Activated CD4-positive, alpha-beta T cell treated with anti-CD3 and anti-CD28 coated beads, Interleukin-2, amount 10 ng/mL, durations not matched to agents 24 days and 14 days (primary cell): ENCODE results near the gene AP1S2. TPM values are rescaled to one million over a fixed set of nuclear protein-coding genes. Genes with fewer than 3 reads are reported as not detected.
"Not testable (repeated sequence)": the region's sequence is repeated elsewhere in the genome, so short reads cannot be mapped to it uniquely, and the experiment has no call there.

Experiments
- DNase-seq: peaks from one replicate; pipeline ENCODE4 v3.0.0; 2022
- H3K27ac Mint-ChIP-seq: one replicate; pipeline ENCODE4 v1.8.0; 2022; ENCODE audit warnings: mild to moderate bottlenecking, mixed read lengths
- H3K27me3 Mint-ChIP-seq: one replicate; pipeline ENCODE4 v1.8.0; 2022; ENCODE audit warnings: mixed read lengths
- H3K36me3 Mint-ChIP-seq: one replicate; pipeline ENCODE4 v1.8.0; 2022; ENCODE audit warnings: low read depth, mild to moderate bottlenecking, mixed read lengths
- H3K4me1 Mint-ChIP-seq: one replicate; pipeline ENCODE4 v1.8.0; 2021; ENCODE audit warnings: mixed read lengths
- H3K4me3 Mint-ChIP-seq: one replicate; pipeline ENCODE4 v1.8.0; 2022; ENCODE audit warnings: mild to moderate bottlenecking, moderate library complexity, mixed read lengths
- H3K9me3 Mint-ChIP-seq: one replicate; pipeline ENCODE4 v1.8.0; 2021; ENCODE audit warnings: mixed read lengths
- intact Hi-C: fragments of 100-400 bp; cut with micrococcal nuclease; formaldehyde crosslinking; loops from one replicate; pipeline ENCODE4 v1.15.1; 2023
- total RNA-seq: library from RNA; stranded (reverse); gene quantifications from 2 replicates; pipeline ENCODE4 v1.2.3, GENCODE V29; 2022

Gene AP1S2
- total RNA-seq: 24.2 and 28.8 TPM in 2 replicates

- peaks cover 18% of the 10 kb centered on the region for H3K4me1 Mint-ChIP-seq
- peaks cover 15% of the 10 kb centered on the region for H3K36me3 Mint-ChIP-seq
- intact Hi-C loops: loop anchor here (1.0 to 10.0 kb wide), 8 partner anchors 38 to 930 kb away; partner anchors contain the start of genes CA5B, CTPS2, PIGA and SYAP1
- H3K27me3 Mint-ChIP-seq: peaks cover 3% of the 10 kb centered on the region
- peak; percentile 98 for DNase-seq
- peak within 1 kb of the TSS; percentile 97 for H3K27ac Mint-ChIP-seq
- H3K9me3 Mint-ChIP-seq: no peaks in the 10 kb centered on the region
- peak within 1 kb of the TSS; percentile 91 for H3K4me3 Mint-ChIP-seq
Observed at GRCh38 chrX:15854712-15855567, at the start of gene AP1S2. Gene AP1S2, minus strand, starts transcription at chrX:15854813. Its CDS starts 2,289 bp downstream, at chrX:15852524.

- intact Hi-C loops: no loop called here
- Mint-ChIP-seq H3K9me3 (no peaks in the 10 kb centered on the region), H3K4me1 (no peaks in the 10 kb centered on the region), H3K4me3 (no peak overlapping the region), H3K36me3 (no peaks in the 10 kb centered on the region), H3K27ac (no peak overlapping the region), H3K27me3 (no peaks in the 10 kb centered on the region)
- DNase-seq: no peak
Observed at GRCh38 chrX:15903186-15903681, 48.6 kb upstream of the AP1S2 start.

GRCh38 chrX:15895334-15895733, 40.7 kb upstream of the AP1S2 start:
- intact Hi-C loops: no loop called here
- Mint-ChIP-seq H3K36me3 (no peaks in the 10 kb centered on the region), H3K27ac (no peak overlapping the region), H3K4me1 (no peaks in the 10 kb centered on the region), H3K4me3 (no peak overlapping the region), H3K27me3 (no peaks in the 10 kb centered on the region), H3K9me3 (no peaks in the 10 kb centered on the region)
- DNase-seq: no peak

- H3K9me3 Mint-ChIP-seq: no peaks in the 10 kb centered on the region
- intact Hi-C loops: no loop called here
- no peaks in the 10 kb centered on the region for H3K36me3 Mint-ChIP-seq
- H3K27ac Mint-ChIP-seq: no peak overlapping the region
- H3K27me3 Mint-ChIP-seq: no peaks in the 10 kb centered on the region
- no peak for DNase-seq
- H3K4me1 Mint-ChIP-seq: no peaks in the 10 kb centered on the region
- no peak overlapping the region for H3K4me3 Mint-ChIP-seq
Observed at GRCh38 chrX:15894724-15895123, 40.1 kb upstream of the AP1S2 start.

DNA sequence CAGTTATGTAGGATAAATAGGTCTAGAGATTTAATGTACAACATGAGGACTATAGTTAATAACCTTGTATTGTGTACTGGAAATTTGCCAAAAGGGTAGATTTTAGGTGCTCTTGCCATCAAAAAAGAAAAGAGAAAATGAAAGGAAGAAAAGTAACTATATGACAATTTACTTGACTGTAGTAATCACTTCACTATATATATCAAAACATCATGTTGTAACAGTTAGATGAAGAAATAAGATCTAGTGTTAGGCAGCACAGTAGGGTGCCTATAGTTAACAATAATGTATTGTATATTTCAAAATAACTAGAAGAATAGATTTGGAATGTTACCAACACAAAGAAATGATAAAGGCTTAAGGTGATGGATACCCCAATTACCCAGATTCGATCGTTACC, 35.9 kb upstream of the AP1S2 start:
- H3K27me3 Mint-ChIP-seq: no peaks in the 10 kb centered on the region
- H3K9me3 Mint-ChIP-seq: no peaks in the 10 kb centered on the region
- H3K36me3 Mint-ChIP-seq: no peaks in the 10 kb centered on the region
- no peak overlapping the region for H3K4me3 Mint-ChIP-seq
- intact Hi-C loops: no loop called here
- H3K4me1 Mint-ChIP-seq: no peaks in the 10 kb centered on the region
- H3K27ac Mint-ChIP-seq: no peak overlapping the region
- no peak for DNase-seq

DNA sequence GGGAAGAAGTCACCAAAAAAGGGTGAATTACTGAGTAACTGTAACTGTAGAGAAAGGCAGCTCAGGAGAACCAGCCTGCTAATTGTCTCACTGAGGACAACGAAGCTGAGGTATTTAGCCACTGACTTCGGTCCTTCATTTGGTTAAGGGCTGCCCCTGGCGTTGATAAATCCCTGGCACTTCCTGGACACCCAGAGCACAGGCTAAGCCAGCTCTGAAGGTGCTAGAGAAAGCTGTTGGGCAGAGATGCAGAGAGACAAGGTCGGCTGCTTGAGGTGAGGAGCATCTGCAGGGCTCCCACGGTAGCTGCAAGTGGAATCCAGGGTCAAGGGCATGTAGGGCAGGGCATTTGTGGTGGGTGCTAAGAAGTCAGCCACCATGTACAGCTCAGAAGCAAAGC, 33.4 kb upstream of the AP1S2 start:
- no peak overlapping the region for H3K4me3 Mint-ChIP-seq
- H3K9me3 Mint-ChIP-seq: peaks cover 3% of the 10 kb centered on the region
- no peaks in the 10 kb centered on the region for H3K27me3 Mint-ChIP-seq
- peaks cover 2% of the 10 kb centered on the region for H3K4me1 Mint-ChIP-seq
- no peak for DNase-seq
- intact Hi-C loops: no loop called here
- H3K27ac Mint-ChIP-seq: no peak overlapping the region
- H3K36me3 Mint-ChIP-seq: no peaks in the 10 kb centered on the region

DNA sequence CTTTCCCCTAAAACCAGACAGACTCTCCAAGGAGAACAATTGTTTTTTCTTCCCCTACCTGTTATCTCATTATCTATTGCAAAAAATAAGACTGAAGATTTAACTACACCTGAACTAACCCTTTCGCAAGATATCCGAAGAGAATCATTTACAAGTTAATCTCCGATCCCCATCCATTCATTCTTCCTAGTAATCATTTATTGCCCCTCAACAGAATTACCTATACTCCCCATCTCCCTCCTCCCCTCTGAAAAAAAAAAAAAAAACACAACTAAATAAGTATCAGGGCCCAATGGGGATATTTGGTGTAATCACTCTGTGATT, 28.9 kb upstream of the AP1S2 start:
- intact Hi-C loops: no loop called here
- Mint-ChIP-seq H3K4me1 (peaks cover 5% of the 10 kb centered on the region), H3K36me3 (no peaks in the 10 kb centered on the region), H3K4me3 (no peak overlapping the region), H3K27ac (no peak overlapping the region), H3K9me3 (peaks cover 6% of the 10 kb centered on the region), H3K27me3 (no peaks in the 10 kb centered on the region)
- no peak for DNase-seq

DNA sequence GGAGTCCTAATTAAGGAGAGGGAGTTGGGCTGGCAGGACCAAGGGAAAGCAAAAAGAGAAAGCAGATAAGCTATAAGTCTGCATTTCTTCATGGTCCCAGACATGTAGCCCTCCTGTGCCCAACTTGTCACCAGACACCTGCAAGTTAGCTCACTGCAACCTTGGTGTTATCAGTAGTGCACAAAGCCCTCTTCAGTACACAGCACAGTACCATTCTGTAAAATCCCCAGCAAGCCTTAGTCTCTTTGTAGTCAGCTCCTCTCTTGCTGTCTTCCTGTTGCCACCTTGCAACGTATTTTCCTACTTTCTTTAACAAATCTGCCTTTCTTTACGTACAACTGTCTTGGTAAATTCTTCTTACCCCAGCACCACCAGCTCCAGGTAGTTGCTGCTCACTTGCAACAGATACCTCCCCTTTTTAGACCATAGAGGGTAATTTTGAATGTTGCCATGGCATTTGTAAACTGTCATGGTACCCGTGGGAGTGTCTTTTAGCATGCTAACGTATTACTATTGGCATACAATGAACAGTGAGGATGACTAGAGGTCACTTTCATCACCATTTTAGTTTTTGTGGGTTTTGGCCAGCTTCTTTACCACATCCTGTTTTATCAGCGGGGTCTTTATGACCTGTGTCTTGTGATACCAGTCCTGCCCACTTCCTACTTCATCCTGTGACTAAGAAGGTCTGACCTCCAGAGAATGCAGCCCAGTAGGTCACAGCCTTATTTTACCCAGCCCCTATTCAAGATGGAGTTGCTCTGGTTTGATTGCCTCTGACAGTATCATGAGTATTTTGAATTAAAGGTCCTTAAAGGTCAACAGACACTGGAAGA, 28.3 kb upstream of the AP1S2 start:
- Mint-ChIP-seq H3K36me3 (no peaks in the 10 kb centered on the region), H3K27me3 (no peaks in the 10 kb centered on the region), H3K4me1 (peaks cover 5% of the 10 kb centered on the region), H3K9me3 (peaks cover 7% of the 10 kb centered on the region), H3K27ac (no peak overlapping the region), H3K4me3 (no peak overlapping the region)
- DNase-seq: no peak
- intact Hi-C loops: no loop called here

DNA sequence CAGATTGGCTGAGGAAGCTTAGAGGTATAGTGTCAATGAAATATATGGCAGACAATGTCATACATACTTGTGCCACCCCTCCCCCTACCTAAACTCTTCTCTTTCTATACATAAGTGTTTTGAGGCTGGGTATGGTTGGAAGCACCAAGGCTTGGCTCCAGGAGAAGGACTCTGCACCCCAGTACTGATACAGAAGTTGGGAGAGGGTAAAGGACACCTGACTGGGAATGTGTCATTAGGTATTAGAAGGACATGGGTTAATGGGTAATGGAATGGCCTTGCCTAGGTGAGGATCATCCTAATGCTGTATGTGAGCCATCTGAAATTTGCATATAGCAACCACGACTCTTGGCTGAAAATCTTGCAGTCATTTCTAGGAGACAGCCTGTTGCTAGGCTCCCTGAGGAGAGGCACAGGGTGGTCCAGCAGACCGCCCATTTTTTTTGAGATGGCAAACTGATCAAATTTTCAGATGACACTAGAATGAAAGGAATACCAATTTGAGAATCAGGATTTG, 26.8 kb upstream of the AP1S2 start:
- Mint-ChIP-seq H3K27me3 (no peaks in the 10 kb centered on the region), H3K4me1 (peaks cover 5% of the 10 kb centered on the region), H3K9me3 (peaks cover 7% of the 10 kb centered on the region), H3K27ac (no peak overlapping the region), H3K36me3 (no peaks in the 10 kb centered on the region), H3K4me3 (no peak overlapping the region)
- no peak for DNase-seq
- intact Hi-C loops: no loop called here

DNA sequence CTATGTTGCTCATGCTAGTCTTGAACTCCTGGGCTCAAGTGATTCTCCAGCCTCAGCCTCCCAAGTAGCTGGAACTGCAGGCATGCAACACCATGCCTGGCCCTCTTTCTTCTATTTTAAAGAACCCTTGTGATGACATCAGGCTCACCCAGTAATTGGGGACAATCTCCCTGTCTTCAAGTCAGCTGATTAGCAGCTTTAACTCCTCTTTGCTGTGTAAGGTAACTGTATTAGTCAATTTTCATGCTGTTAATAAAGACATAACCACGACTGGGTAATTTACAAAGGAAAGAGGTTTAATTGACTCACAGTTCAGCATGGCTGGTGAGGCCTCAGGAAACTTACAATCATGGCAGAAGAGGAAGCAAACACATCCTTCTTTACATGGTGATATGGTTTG, 23.3 kb upstream of the AP1S2 start:
- H3K4me3 Mint-ChIP-seq, intact Hi-C loops, H3K27me3 Mint-ChIP-seq, H3K4me1 Mint-ChIP-seq, DNase-seq, H3K27ac Mint-ChIP-seq, H3K9me3 Mint-ChIP-seq, H3K36me3 Mint-ChIP-seq: not testable (repeated sequence)

GRCh38 chrX:15877380-15877779, 22.8 kb upstream of the AP1S2 start:
- intact Hi-C loops: no loop called here
- H3K9me3 Mint-ChIP-seq: peaks cover 4% of the 10 kb centered on the region
- H3K4me1 Mint-ChIP-seq: no peaks in the 10 kb centered on the region
- no peaks in the 10 kb centered on the region for H3K36me3 Mint-ChIP-seq
- no peak for DNase-seq
- H3K27me3 Mint-ChIP-seq: no peaks in the 10 kb centered on the region
- no peak overlapping the region for H3K4me3 Mint-ChIP-seq
- H3K27ac Mint-ChIP-seq: no peak overlapping the region

DNA sequence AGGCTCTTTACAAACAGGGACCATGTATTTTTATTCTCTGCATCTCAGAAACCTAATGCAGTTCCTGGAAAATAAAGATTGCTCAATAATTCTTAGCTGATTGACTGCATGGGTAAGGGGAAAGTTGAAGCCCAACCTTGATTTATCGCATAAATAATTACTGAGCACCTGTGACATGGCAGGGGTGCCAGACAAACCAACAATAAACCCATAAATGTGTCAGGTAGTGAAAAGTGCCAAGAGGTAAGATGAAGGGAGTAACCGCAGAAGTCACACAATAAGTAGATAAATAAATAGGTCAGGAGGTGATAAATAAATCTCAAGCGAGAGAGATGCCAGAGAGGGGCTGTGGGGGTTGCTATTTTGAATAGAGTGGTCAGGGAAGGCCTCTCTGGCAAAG, 20.1 kb upstream of the AP1S2 start:
- Mint-ChIP-seq H3K27me3 (no peaks in the 10 kb centered on the region), H3K4me3 (no peak overlapping the region), H3K27ac (no peak overlapping the region), H3K36me3 (no peaks in the 10 kb centered on the region), H3K9me3 (peaks cover 4% of the 10 kb centered on the region), H3K4me1 (no peaks in the 10 kb centered on the region)
- intact Hi-C loops: no loop called here
- DNase-seq: no peak

GRCh38 chrX:15873566-15873965, 19.0 kb upstream of the AP1S2 start:
- no peak overlapping the region for H3K4me3 Mint-ChIP-seq
- no peak for DNase-seq
- no peaks in the 10 kb centered on the region for H3K27me3 Mint-ChIP-seq
- H3K27ac Mint-ChIP-seq: no peak overlapping the region
- intact Hi-C loops: no loop called here
- H3K9me3 Mint-ChIP-seq: peaks cover 1% of the 10 kb centered on the region
- no peaks in the 10 kb centered on the region for H3K36me3 Mint-ChIP-seq
- H3K4me1 Mint-ChIP-seq: no peaks in the 10 kb centered on the region

DNA sequence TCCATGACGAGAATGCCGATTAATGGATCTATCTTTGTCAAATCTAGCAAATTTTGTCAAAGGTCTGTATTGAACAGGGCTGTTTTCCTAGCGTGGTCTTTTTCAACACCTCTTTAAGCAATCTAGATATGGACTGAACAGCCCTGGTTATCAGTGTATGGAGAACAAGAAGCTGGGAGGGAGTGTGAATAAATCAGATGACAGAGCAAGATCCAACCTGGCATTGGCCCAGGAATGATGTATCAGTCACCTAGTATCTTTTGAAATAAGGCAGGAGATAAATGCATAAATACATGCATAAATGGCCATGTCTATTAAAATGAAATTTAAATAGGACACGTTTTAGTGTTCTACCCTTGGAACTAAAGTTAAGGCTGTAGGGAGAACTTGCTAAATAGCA, 15.7 kb upstream of the AP1S2 start:
- intact Hi-C loops: no loop called here
- Mint-ChIP-seq H3K4me1 (no peaks in the 10 kb centered on the region), H3K9me3 (no peaks in the 10 kb centered on the region), H3K27me3 (no peaks in the 10 kb centered on the region), H3K27ac (no peak overlapping the region), H3K36me3 (no peaks in the 10 kb centered on the region), H3K4me3 (no peak overlapping the region)
- DNase-seq: no peak
